ENCODE measurements around the gene CCDC126.

- TF ChIP-seq ARNTL (CRISPR knock-in tag; IDR thresholded peaks at IDR 0.05; ENCODE audit: borderline replicate concordance, low read depth) (no peak), OSR1 (CRISPR knock-in tag; IDR thresholded peaks at IDR 0.05) (no peak), PATZ1 (CRISPR knock-in tag; IDR thresholded peaks at IDR 0.05; ENCODE audit: borderline replicate concordance) (no peak), BACH2 (CRISPR knock-in tag; IDR thresholded peaks at IDR 0.05; ENCODE audit: borderline replicate concordance) (no peak), CREB5 (CRISPR knock-in tag; IDR thresholded peaks at IDR 0.05; ENCODE audit: low read depth) (no peak)
These were observed 11.0 kb upstream of the CCDC126 start for GRCh38 chr7:23586159-23586558.
